Measurements from ENCODE around the gene GTF2H1.
A peak's percentile ranks its signal among the peaks of the same experiment; 100 is the strongest.

Gene GTF2H1

DNA sequence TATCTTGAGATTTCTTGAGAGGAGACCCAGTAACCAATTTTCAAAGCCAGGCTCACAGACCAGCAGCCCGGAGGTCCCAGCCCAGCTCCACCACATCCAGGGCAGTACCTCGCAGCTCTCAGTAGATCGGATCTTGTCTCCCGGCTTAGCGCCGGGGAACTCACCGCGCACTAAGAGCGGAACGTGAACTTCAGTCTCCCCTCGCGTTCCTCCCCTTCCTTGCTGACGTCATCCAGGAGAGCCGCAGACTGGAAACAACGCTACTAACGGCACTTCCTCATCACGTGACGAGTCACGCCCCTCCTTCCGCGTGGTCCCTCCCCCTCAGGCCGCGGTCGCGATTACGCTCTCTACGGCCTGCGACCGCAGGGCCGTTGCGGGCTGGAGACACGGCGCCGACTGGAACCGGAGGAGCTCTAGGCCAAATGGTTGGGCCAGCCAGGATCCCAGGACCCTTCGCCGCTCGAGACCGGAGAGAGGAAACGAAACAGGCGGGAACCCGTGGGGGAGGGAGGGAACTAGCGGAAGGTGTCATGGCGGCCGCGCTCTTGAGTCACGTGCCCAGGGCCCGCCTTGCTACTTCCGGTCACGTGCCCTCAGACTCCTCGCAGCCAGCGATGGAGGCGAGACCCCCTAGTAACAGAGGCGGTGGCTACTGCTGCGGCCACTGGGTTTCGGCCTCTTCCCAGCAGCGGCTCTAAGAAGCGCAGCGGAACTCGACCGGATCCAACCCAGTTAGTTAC is at the start of gene GTF2H1, which contains the start of gene HPS5:
Gene GTF2H1, plus strand, starts transcription at position 599 of the 743 bp plus-strand sequence. CDS start 10,508 bp downstream, outside the sequence.
Gene HPS5, minus strand, starts transcription at position 172 of the 743 bp plus-strand sequence. CDS start 4,282 bp downstream, outside the sequence.
- DNase-seq (ENCODE audit: low read depth): peak; percentile 81

DNA sequence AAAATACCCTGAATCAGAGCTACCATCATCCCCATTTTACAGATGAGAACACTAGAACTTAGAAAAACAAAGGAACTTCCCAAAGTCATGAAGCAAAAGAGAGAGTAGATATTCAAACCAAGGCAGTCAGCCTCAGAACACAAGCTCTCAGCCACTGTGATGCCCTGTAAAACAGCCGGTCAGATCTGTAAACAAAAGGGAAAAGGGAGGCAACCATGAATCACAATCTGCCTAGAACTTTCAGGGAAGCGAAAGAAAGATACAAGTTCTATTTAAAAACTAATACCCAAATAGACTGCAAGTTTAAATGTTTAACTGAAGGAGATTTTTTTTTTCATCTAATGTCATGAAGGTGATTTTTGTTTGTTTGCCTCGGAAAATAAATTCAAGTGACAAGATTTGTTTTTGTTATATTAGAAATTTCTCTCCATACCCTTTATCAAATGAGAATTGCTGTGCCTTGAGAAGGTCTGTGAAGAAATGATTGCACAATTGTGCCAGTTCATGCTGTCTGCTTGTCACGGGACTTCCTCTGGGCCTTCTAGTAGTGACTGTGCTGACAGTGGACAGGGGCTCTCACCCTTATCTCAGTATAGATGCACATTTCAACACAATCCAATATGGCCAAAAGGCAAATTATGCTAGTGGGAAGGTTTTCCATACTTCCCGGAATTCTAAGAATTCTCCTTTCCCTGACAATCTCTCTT is 44.6 kb upstream of the GTF2H1 start:
- DNase-seq (ENCODE audit: low read depth): no peak

DNA sequence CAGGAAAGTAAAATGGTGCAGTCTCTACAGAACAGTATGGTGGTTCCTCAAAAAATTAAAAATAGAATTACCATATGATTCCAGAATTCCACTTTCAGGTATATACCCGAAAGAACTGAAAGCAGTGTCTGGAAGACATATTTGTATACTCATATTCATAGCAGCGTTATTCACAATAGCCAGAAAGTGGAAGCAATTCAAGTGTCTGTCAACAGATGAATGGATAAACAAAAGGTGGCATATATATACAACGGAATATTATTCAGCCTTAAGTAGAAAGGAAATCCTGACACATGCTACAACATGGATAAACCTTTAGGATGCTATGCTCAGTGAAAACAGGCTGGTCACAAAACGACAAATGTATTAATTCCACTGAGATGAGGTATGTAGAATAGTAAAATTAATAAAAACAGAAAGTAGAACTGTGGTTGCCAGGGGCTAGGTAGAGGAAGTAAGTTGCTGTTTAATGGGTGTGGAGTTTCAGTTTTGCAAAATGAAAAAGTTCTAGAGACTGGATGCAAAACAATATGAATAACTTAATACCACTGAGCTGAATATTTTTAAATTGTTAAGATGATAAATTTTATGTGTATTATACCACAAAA is 41.8 kb upstream of the GTF2H1 start:
- DNase-seq (ENCODE audit: low read depth): no peak

DNA sequence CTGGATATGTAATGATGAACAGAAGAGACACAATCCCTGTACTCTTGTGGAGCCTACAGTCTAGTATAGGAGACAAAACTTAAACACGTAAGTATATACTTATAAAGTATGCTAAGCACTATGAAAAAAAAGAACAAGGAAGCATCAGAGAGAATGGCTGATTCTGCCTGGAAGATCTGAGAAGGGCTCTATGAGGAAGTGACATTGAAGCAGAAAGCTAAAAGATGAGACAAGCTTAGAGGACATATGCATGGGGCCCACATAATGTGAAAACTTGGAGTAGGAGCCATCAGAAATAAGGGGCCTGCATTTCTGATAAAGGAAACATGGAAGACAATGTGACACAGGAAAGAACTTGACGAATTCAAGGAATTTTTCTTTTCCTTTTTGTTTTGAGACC is 39.7 kb upstream of the GTF2H1 start:
- no peak for DNase-seq (ENCODE audit: low read depth)

DNA sequence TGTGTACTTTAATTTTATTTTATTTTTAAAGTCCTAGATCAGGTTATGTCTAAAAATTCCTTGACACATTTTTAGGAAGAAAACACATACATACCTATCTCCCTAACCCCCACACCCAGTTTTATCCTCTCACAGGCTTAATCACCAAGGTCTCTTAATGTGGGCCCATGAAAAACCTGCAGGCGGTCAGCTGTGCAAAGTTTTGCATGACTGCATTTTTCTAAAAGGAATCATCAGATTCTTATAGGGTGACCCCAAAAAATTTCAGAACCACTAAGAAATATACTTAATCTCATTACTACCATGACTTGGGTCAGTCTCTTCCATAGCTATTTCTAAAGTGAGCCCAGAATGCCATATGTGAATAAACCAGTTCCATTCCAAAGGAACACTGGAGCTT is 36.5 kb upstream of the GTF2H1 start:
- no peak for DNase-seq (ENCODE audit: low read depth)

DNA sequence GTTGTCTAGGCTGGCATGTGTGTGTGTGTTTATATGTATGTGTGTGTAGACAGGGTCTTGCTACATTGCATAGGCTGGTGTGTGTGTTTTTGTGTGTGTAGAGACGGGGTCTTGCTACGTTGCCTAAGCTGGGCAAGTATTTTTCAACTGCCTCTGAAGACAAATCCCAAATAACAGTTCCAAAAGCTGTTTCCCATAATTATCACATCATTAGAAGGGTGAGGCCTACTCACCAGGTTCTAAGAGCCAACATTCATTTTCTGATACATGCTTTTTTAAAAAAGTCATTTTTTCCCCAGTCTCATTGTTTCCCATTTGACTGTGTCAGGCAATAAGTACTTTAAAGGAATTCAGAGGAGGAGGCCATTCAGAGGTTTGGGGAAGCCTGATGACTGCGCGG is 33.5 kb upstream of the GTF2H1 start:
- no peak for DNase-seq (ENCODE audit: low read depth)

DNA sequence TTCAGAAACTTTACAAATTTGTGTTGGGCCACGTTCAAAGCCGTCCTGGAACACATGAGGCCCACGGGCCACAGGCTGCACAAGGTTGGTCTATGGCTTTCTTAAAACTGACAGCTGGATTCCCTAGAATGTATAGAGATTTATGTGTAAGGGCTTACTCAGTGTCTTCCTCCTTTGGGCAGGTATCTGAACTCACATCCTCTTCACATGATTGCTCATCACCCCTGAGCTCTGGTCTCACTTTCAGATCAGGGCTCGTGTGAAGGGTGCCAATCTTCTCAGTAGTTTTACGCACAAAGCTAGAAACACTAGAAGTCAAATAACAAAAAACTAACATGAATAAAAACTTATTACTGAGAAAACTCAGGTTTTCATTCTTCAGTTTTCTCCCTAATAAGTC is 27.5 kb upstream of the GTF2H1 start:
- DNase-seq (ENCODE audit: low read depth): no peak

GRCh38 chr11:18295316-18295715 is 27.1 kb upstream of the GTF2H1 start:
- no peak for DNase-seq (ENCODE audit: low read depth)

DNA sequence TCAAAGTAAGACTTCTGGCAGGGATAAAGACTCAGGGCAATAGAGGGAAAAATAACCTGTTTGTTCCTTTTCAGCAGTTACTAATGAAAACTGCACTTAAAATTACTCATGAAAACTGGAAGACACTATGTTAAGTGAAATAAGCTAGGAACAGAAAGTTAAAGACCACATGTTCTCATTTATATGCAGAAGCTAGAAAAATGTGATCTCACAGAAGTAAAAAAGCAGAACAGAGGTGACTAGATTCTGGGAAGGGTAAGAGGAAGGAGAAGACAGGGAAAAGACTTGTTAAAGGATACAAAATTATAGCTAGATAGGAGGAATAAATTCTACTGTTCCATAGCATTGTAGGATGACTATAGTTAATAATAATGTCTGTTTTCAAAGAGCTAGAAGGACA is 22.6 kb upstream of the GTF2H1 start:
- DNase-seq (ENCODE audit: low read depth): no peak

GRCh38 chr11:18304745-18305144 is 17.6 kb upstream of the GTF2H1 start:
- DNase-seq (ENCODE audit: low read depth): no peak

DNA sequence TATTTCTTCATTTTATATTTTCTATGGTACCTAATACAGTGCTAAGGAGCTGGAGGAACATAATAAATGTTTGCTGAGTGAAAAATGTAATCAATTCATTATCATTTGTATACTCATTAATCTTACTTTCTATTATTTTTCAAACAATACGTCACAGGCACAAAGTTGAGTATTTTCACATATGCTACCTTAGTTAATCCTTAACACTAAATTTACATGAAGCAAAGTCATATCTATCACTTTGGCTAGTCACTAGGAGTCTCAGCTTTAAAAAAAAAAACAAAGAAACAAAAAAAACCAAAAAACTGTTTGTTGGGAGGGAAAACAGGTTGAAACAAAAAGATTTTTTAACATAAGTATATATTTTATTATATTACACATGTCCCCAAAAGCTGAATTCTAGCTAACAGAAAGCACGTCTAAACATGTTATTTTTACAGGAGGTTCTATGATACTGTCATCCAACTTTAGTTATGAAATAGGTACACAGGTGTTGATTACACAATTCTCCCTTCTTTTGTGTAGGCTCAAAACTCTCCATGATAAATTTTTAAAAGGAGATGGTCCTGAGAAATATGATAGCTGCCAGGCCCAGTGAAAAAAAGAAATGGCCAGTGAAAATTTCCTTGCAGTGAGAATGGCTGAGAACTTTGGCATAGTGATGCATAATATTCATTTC is 14.8 kb upstream of the GTF2H1 start:
- DNase-seq (ENCODE audit: low read depth): no peak

GRCh38 chr11:18308242-18308641 is 14.1 kb upstream of the GTF2H1 start:
- no peak for DNase-seq (ENCODE audit: low read depth)

GRCh38 chr11:18309691-18310090 is 12.7 kb upstream of the GTF2H1 start:
- DNase-seq (ENCODE audit: low read depth): no peak

GRCh38 chr11:18310800-18311340 is 11.5 kb upstream of the GTF2H1 start:
- no peak for DNase-seq (ENCODE audit: low read depth)

DNA sequence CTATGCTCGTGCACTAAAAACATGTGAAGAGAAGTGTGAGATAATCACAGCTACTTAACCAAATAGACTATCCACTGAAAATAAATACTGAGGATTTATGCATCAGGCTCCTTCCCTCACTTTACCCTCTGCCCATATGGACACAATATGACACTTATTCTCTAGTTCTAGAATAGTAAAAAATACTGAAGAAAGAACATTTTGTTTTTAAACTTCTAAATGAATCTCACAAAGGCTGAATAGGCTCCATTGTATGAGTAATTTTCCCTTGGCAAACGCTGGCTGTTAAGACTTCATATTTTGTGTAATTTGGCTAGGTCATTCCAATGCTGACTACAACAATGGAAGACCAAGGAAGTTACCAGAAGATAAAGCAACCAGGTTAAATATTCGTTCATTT is 10.4 kb upstream of the GTF2H1 start:
- DNase-seq (ENCODE audit: low read depth): no peak

DNA sequence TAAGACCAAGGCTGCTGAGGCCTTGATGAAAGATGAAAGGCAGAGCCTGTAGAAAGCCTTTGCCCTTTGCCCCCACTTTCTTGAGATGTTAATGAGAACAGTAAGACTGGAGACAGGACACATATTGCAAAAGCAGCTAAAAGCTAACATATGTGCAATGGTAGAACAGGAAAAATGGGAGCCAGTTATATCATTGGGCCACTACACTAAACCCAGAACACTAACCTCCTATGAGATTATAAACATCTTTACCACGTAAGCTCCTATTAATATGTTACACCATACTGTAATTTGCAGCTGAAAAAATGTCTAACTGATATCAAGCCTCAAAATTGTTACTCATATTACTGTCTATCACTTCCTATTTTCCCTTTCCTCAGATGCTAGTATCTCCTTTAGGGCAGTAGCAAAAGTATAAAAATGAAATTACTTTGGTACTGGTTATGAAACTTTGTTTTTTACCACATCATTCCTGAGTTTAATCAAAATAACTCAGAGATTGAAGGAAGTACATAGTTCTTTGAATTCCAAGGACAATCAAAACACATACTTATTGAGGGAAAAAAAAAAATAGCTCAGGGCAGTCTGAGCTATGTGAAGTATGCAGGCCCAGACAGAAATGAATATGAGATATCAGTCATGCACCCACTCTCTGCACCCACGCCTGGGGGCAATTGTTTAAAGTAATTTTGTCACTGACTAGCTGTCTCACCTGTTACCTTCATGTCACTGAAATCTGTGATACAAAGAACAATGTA is 9.5 kb upstream of the GTF2H1 start:
- no peak for DNase-seq (ENCODE audit: low read depth)

DNA sequence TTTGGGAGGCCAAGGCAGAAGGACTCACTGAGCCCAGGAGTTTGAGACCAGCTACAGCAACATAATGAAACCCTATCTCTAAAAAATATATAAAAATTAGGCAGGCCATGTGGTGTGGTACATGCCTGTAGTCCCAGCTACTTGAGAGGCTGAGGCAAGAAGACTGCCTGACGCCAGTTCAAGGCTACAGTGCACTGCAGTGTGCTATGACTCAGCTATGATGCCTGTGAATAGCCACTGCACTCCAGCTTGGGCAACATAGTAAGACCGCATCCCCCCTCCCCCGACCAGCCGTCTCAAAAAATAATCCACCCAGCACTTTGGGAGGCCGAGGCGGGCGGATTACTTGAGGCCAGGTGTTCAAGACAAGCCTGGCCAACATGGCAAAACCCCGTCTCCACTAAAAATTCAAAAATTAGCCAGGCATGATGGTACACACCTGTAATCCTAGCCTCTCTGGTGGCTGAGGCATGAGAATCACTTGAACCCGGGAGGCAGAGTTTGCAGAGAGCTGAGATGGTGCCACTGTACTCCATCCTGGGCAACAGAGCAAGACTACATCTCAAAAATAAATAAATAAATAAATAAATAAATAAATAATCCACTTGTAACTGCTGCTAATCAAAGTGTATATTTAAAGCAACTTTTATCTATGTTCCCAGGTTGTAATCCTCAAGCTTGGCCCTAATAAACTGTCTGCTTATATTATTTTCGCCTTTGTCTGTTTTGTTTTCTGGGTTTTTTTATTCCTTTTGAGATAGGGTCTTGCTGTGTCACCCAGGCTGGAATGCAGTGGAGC is 8.2 kb upstream of the GTF2H1 start:
- no peak for DNase-seq (ENCODE audit: low read depth)

DNA sequence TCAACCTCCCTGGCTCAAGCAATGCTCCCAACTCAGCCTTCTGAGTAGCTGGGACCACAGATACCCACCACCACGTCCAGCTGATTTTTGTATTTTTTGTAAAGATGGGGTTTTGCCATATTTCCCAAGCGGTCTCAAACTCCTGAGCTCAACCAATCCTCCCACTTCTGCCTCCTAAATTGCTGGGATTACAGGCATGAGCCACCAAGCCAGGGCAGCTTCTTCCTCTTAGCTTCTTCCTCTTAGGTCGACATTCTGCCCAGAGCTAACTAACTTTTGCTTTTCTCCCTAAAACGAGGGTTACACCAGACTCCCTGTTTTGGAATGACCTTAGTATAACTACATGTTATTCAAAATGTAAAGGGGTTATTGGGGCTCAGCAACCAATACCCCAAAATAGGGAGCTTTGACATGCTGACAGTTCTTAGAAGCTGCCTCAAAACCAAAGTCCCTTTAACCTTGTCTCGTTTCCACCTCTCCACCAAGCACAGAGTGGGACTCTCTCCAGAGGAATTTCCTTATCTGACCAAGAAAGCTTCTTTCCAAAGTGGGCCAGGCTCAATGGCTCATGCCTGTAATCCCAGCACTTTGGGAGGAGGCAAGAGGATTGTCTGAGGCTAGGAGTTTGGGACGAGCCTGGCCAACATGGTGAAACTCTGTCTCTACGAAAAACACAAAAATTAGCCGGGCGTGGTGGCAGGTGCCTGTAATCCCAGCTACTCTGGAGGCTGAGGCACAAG is 7.4 kb upstream of the GTF2H1 start:
- no peak for DNase-seq (ENCODE audit: low read depth)

DNA sequence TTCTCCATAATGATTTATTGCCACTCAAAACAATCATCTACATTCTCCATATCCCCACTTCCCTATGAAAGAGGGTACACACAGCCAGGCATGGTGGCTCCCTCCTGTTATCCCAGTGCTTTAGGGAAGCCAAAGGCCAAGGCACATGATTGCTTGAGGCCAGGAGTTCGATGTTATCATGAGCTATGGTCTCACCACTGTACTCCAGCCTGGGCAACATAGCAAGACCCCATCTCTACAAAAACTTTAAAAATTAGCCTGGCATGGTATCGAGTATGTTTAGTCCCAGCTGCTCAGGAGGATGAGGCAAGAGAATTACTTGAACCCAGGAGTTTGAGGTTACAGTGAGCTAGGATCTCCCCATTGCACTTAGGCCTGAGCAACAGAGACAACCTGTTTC is 6.5 kb upstream of the GTF2H1 start:
- no peak for DNase-seq (ENCODE audit: low read depth)

GRCh38 chr11:18317551-18317950 is 4.8 kb upstream of the GTF2H1 start:
- no peak for DNase-seq (ENCODE audit: low read depth)
